HG03575 (cell line): Measurements from ENCODE around the gene PROC.

Source experiments
- ATAC-seq: cut with Tn5 transposase; IDR thresholded peaks from one replicate; pipeline ENCODE4 v1.9.1; 2021; ENCODE audit not compliant: unreplicated experiment, insufficient number of reproducible peaks, low FRiP score; ENCODE audit errors: extremely low read depth

PROC gene

GRCh38 chr2:127410871-127411652, 7.2 kb upstream of the PROC start:
- ATAC-seq, result no peak

- ATAC-seq, result no peak
Measured at GRCh38 chr2:127411653-127412369, 6.4 kb upstream of the PROC start.

GRCh38 chr2:127413200-127413599, 5.0 kb upstream of the PROC start:
- ATAC-seq, result no peak

GRCh38 chr2:127413782-127414637, 4.2 kb upstream of the PROC start:
- ATAC-seq, result no peak

GRCh38 chr2:127414638-127415592, 3.3 kb upstream of the PROC start:
- no peak for ATAC-seq

- peak; percentile 45 for ATAC-seq
Measured at GRCh38 chr2:127415593-127416505, 2.4 kb upstream of the PROC start.

- no peak for ATAC-seq
Measured at GRCh38 chr2:127416506-127417001, 1.7 kb upstream of the PROC start.

GRCh38 chr2:127417406-127417805, 821 bp upstream of the PROC start:
- ATAC-seq, result no peak

- ATAC-seq, result no peak
Measured at GRCh38 chr2:127419112-127419430, 844 bp downstream of the PROC start.

GRCh38 chr2:127419448-127420038, 1.3 kb downstream of the PROC start:
- ATAC-seq, result no peak

GRCh38 chr2:127420039-127420864, 2.0 kb downstream of the PROC start:
- ATAC-seq, result no peak

- no peak for ATAC-seq
Measured at GRCh38 chr2:127421116-127421800, 3.0 kb downstream of the PROC start.

- no peak for ATAC-seq
Measured at GRCh38 chr2:127421871-127422558, 3.8 kb downstream of the PROC start.

GRCh38 chr2:127422559-127423477, 4.6 kb downstream of the PROC start:
- ATAC-seq, result no peak
